Measurements from ENCODE around the gene RAP2A. TPM values are rescaled to one million over a fixed set of nuclear protein-coding genes. Genes with fewer than 3 reads are reported as not detected.

RAP2A gene
- total RNA-seq, 6 experiments from 2014 or later: 14.7 to 21.6 (median 18.5) TPM

DNA sequence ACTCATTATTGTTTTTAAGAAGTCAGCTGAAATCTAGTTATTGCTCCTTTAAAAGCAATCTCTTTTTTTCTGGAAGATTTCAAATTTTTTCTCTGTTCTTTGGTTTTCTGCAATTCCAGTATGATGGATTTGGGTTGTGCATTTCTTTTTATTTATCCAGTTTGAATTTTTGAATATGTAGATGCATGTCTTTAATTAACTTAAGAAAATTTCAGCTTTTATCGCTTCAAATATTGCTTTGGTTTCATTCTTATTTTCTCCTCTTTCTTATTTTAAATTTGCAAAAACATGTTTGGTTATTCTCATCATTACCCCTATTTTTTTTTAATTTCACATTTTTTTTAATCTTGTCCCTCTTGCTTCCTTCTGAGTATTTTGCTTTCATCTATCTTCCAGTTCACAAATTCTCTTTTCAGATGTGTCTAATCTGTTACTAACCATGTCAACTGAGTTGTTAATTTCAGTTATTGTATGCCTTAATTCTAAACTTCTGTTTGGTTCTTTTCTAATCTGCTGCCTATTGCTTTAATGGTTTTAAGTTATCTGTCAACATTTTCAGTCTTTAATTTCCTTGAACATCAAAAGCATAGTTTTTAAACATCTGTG, 56.8 kb downstream of the RAP2A start:
- H3K27ac Mint-ChIP-seq: no peak overlapping the region
- no peak for DNase-seq
- TF ChIP-seq, protein P1, sequence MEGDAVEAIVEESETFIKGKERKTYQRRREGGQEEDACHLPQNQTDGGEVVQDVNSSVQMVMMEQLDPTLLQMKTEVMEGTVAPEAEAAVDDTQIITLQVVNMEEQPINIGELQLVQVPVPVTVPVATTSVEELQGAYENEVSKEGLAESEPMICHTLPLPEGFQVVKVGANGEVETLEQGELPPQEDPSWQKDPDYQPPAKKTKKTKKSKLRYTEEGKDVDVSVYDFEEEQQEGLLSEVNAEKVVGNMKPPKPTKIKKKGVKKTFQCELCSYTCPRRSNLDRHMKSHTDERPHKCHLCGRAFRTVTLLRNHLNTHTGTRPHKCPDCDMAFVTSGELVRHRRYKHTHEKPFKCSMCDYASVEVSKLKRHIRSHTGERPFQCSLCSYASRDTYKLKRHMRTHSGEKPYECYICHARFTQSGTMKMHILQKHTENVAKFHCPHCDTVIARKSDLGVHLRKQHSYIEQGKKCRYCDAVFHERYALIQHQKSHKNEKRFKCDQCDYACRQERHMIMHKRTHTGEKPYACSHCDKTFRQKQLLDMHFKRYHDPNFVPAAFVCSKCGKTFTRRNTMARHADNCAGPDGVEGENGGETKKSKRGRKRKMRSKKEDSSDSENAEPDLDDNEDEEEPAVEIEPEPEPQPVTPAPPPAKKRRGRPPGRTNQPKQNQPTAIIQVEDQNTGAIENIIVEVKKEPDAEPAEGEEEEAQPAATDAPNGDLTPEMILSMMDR (IDR thresholded peaks at IDR 0.05): no peak
- peaks cover 3% of the 10 kb centered on the region; the same call in 1 of the 2 replicates for H3K27me3 Mint-ChIP-seq (ENCODE audit: insufficient read depth)
- H3K4me3 Mint-ChIP-seq: no peak overlapping the region
- no peaks in the 10 kb centered on the region for H3K36me3 Mint-ChIP-seq (ENCODE audit: low read depth)
- no peaks in the 10 kb centered on the region for H3K4me1 Mint-ChIP-seq (ENCODE audit: low read depth)
- peaks cover 11% of the 10 kb centered on the region; the same call in 1 of the 2 replicates for H3K9me3 Mint-ChIP-seq

DNA sequence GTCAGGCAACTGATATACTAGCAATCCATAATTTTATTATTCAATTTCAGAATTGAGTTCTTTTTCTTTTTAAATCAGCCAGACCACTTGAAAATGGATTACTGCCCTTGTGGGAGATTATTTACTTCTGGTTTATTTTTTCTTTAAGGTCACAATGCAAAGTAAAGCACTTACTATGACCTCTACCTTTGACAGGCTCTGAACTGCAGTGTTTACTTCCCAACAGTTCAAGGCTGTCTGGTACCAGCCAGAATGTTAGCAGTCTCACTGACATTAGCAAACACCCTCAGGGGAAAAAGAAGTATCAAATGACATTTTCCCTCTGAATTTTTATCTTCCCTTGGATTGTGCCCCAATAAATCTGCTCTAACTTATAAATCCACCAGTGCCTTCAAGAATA, 57.5 kb downstream of the RAP2A start:
- no peak overlapping the region for H3K27ac Mint-ChIP-seq
- H3K4me1 Mint-ChIP-seq (ENCODE audit: low read depth): no peaks in the 10 kb centered on the region
- H3K4me3 Mint-ChIP-seq: no peak overlapping the region
- no peaks in the 10 kb centered on the region for H3K36me3 Mint-ChIP-seq (ENCODE audit: low read depth)
- DNase-seq: no peak
- H3K27me3 Mint-ChIP-seq (ENCODE audit: insufficient read depth): peaks cover 3% of the 10 kb centered on the region; the same call in 1 of the 2 replicates
- TF ChIP-seq, protein P1 (IDR thresholded peaks at IDR 0.05): no peak
- peaks cover 11% of the 10 kb centered on the region; the same call in 1 of the 2 replicates for H3K9me3 Mint-ChIP-seq

DNA sequence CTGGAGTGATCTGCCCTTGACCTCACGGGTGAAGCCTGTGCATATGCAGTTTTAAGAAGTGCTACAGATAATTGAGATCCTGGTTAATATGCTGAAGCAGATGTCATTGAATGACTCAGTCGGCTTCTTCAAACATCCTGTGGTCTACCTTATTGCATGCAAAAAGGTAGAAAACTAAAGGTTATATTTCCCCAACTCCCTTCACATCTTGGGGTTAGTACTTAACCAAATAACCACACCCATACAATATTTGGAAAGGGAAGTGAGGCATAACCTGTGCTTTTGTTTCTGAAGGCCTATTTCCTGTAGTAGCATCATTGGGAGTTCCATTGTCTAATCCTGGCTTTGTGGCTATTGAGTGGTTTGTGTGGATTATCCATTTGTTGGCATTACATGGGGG, 58.3 kb downstream of the RAP2A start:
- Mint-ChIP-seq H3K36me3 (ENCODE audit: low read depth) (no peaks in the 10 kb centered on the region), H3K4me1 (ENCODE audit: low read depth) (no peaks in the 10 kb centered on the region), H3K4me3 (no peak overlapping the region), H3K27ac (no peak overlapping the region), H3K27me3 (ENCODE audit: insufficient read depth) (peaks cover 3% of the 10 kb centered on the region; the same call in 1 of the 2 replicates), H3K9me3 (peaks cover 11% of the 10 kb centered on the region; the same call in 1 of the 2 replicates)
- DNase-seq: no peak
- TF ChIP-seq, protein P1 (IDR thresholded peaks at IDR 0.05): no peak

DNA sequence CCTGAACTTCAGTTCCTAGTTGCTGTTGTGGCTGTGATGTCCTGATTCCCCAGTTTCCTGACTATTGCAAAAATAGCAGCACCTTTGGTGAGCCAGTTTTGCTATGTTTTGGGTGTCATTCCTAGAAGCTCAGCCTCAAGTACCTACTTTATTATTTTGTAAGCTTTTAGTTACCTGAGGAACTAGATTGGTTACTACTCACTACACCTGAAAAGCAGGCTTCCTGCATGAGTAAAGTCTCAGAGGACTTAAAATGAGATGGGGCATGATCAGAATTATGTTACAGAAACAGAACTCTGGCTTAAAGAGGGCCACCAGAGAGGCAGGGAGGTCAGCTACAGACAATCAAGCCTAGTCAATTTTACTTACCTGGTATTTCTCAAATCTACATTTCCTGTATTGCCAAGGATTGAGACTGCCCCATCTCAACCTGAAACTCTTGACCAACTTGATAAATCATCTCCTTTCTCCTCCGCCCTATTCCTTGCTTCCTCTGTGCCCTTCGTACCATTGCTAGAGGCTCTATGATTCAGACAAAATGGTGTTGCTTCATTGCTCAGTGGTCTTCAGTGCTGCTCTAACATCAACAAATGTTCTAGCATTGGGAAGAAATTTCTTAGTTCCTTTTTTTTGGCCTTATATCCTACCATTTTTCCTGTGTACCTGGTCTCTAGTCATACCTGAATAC, 58.9 kb downstream of the RAP2A start:
- peaks cover 3% of the 10 kb centered on the region; the same call in 1 of the 2 replicates for H3K27me3 Mint-ChIP-seq (ENCODE audit: insufficient read depth)
- peaks cover 11% of the 10 kb centered on the region; the same call in 1 of the 2 replicates for H3K9me3 Mint-ChIP-seq
- DNase-seq: no peak
- H3K4me1 Mint-ChIP-seq (ENCODE audit: low read depth): no peaks in the 10 kb centered on the region
- no peak overlapping the region for H3K4me3 Mint-ChIP-seq
- H3K36me3 Mint-ChIP-seq (ENCODE audit: low read depth): no peaks in the 10 kb centered on the region
- TF ChIP-seq, protein P1 (IDR thresholded peaks at IDR 0.05): no peak
- no peak overlapping the region for H3K27ac Mint-ChIP-seq

DNA sequence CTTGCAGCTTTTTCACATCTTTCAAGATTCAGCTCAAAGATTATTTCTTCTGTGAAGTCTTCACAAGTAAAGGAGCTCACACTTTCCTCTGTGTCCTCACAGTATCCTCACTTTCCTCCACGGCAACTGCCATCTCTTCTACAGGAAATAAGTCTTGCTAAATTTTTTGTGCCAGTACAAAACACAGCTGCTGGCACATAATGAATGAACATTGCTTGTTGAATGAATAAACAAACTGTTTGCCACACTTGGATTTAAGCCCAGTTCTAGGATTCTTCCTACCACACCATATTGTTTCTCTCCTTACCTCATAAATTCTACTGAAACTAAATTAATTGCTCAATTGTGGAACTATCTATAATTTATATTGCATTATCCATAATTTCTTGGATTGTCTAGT, 59.5 kb downstream of the RAP2A start:
- no peak for DNase-seq
- Mint-ChIP-seq H3K4me3 (no peak overlapping the region), H3K36me3 (ENCODE audit: low read depth) (no peaks in the 10 kb centered on the region), H3K27ac (no peak overlapping the region), H3K9me3 (peaks cover 11% of the 10 kb centered on the region; the same call in 1 of the 2 replicates), H3K4me1 (ENCODE audit: low read depth) (no peaks in the 10 kb centered on the region), H3K27me3 (ENCODE audit: insufficient read depth) (peaks cover 3% of the 10 kb centered on the region; the same call in 1 of the 2 replicates)
- TF ChIP-seq, protein P1 (IDR thresholded peaks at IDR 0.05): no peak

All from HFFc6 (cell line).